8988T (cell line): ENCODE data around the gene NHS.

ENCODE experiments used
- DNase-seq: peaks from one replicate; pipeline ENCODE4 v3.0.0; 2011

NHS gene

DNA sequence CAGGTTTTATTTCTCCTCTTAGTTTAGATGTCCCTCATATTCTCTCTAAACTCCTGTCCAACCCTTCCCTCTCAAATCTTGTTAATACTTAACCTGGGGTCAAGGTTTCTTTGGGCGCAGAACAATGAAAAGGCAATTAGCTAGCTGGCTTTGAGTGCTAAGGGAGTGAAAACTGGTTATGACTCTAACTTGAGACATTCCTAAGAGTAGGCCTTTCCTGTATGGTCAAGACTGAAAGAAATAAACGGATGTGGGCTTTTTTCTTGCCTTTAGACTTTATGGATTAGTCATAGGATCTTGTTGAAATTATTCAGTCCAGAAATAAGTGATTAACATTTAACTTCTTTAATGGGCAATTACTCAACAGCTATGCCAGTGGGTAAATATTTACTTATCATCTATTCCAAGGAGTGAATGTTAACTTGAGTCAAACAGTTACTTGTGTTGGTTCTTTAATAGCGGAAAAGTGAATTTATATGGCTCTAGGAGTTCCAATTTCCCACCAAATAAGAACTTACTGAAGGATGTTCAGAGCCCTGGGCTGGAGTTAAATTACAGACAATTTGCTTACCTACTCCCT is 220.5 kb downstream of the NHS start:
- no peak for DNase-seq

- no peak for DNase-seq
Measured at GRCh38 chrX:17596061-17596460, 221.1 kb downstream of the NHS start.

GRCh38 chrX:17596546-17597205 is 221.7 kb downstream of the NHS start:
- no peak for DNase-seq

DNA sequence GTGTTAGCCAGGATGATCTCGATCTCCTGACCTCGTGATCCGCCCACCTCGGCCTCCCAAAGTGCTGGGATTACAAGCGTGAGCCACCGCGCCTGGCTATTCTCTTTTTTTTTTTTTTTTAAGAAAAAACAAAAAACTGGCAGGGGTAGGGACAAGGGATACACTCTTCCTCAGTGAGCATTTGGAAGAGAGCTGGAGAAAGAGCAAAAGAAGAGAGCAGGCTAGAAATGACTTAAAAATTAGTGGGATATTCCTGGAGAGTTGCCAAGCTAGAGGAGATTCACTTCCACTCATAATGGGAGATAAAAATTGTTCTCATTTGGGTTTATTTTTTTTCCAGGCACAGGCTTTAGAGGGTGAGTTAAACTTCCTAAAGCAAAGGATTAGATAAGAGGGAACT is 222.3 kb downstream of the NHS start:
- no peak for DNase-seq

GRCh38 chrX:17597836-17598439 is 222.9 kb downstream of the NHS start:
- DNase-seq: no peak

DNA sequence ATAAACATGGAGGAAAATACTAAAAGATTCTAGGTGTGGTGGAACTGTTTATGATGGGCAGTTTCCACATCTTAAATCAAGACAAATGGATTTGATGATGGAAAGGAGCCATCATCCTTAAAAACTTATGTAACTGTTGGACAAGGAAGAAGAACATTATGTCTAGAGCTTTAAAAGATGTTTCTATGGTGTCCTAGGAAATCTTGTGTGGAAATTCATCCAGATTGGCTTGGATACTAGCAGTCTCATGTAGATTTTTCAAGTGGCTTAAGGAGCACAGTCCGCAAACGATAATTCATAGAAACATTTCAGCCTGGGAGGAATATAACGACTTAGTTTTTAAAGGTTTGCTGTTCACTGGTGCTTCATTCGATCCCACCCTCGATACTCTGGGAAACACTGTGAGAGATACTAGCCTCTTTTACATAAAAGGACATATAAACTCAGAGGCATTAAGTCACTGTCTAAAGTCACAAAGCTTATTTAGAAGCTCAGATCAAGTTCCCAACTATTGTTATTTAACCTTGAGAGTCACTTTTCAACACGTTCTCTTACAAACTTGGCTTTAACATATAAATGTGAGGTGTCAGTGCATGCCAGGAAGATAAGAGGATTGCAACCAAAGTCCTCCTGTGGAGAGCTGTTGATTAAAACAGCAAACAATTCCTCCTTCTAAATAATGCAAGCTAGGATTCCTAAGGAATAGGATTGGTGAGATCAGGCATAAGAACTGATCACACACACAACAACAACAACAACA is 226.6 kb downstream of the NHS start:
- no peak for DNase-seq

GRCh38 chrX:17602245-17602644 is 227.2 kb downstream of the NHS start:
- DNase-seq: no peak

GRCh38 chrX:17603196-17603595 is 228.2 kb downstream of the NHS start:
- DNase-seq: no peak

DNA sequence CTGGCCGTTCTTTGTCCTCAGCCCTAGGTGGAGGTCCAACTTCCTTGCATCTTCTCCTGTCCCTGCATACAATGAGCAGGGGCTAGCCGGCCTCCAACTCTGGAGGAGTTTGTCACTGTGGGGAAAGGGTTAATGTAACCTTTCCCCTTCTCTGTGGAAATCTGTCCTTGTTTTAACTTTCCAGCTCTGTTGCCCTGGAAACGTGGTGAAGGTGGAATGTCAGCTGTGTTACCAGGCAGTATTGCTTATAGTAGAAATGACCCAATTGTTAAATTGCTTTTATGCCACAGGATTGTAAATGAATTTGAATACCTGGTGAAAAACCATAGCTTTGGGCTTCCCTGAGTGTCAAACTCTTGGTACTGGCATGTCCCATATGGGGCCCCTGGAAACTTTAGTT is 230.7 kb downstream of the NHS start:
- no peak for DNase-seq

- DNase-seq: no peak
Measured at GRCh38 chrX:17606231-17606630, 231.2 kb downstream of the NHS start.

- no peak for DNase-seq
Measured at GRCh38 chrX:17608888-17609287, 233.9 kb downstream of the NHS start.

GRCh38 chrX:17610788-17611187 is 235.8 kb downstream of the NHS start:
- DNase-seq: no peak

DNA sequence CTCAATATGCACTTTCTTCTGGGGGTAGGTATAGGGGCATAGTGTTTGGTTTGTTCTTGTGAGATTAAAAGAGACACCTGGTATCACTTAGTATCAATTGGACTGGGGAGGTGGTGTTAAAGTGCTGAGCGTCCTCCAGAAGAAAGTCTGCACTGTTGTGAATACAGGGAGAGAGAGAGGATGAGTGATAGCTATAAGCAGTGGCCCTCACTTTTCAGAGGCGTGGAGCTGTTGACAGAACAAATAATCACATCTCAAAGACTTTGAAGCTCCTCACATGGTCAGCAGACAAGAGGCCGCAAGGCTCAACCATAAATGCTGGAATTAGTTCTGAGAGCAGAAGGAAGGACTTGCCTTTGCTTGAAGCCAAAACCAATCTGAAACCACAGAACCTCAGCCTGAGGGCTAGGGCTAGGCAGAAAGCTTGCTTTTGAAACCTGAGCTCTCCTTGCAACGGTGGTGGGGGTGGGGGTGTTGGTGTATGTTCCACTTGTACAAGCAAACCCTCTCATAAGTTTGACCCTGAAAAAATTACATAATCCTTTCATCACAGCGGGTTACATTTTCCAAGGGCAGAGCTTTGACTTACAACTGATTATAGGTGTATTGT is 239.1 kb downstream of the NHS start:
- DNase-seq: no peak

- no peak for DNase-seq
Measured at GRCh38 chrX:17616936-17617335, 241.9 kb downstream of the NHS start.

GRCh38 chrX:17617806-17618205 is 242.8 kb downstream of the NHS start:
- no peak for DNase-seq

DNA sequence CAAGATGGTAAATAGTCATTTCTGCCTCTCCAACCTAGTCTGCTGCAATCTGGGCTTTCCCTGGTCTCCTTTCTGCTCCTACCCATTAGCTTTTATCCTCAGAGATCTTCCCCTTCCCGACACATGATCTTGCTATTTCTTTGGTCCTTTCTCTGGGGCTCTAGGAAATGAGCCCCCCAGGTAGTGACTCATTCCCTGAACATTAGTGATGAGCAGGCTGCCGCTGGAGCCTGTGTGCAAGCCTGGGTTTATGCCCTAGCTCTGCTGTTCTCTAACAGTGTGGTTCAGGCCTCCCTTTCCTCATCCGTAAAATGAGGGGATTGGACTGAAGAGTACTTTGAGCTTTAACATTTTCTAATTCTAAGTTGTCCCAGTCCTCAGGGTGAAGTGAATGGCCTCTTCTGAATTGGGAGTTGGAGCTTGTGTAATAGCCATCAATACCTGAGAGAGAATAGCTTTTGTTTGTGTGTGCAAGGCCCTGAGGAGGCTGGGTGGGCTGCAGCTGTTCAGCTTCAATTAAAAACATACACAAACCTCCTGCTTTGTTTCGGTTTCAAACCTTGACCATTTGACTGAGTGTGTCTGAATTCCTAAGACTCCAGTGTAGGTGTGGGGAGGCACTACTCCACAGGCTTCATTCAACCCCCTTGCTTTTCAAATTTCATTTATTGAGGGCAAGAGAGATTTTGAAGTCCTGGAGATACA is 246.7 kb downstream of the NHS start:
- DNase-seq: no peak

DNA sequence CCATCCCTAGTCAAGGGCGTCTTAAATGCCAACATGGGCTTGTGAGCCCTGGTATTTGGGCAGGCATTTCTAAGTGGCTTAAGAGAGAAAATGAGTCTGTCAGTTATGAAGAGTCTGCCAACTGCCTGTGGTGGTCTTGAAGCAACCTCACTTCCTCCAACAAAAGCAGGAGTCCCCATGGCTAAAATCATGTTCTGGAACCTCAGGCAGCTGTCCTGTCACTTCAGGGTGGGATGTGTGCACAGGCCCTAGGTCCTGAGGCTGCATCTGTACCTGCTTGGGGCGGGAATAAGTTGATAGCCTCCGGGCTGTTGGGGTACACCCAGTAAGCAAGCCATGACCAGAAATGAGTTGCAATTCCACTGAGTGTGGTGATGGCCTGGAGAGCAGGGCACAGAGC is 247.3 kb downstream of the NHS start:
- DNase-seq: no peak

DNA sequence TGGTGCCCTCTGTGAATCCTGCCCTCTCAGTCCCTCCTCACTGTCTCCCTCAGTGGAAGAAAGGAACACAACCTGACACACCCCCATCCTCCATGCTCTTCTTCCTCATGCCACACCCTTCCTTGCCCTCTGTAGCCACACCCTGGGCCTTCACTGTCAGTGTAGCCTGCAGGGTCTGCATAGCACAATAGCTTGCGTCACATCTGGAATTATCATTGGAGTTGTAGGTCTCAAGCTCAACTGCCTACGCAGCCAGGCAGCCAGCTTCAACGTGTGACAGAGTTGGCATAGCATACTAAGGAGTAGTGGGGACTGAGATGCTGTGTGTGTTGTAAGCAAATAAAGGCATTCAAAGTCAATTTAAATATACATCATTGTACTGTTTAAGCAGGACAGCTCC is 248.8 kb downstream of the NHS start:
- DNase-seq: no peak

- DNase-seq: no peak
Measured at GRCh38 chrX:17627026-17627425, 252.0 kb downstream of the NHS start.

GRCh38 chrX:17628976-17629375 is 254.0 kb downstream of the NHS start:
- no peak for DNase-seq

DNA sequence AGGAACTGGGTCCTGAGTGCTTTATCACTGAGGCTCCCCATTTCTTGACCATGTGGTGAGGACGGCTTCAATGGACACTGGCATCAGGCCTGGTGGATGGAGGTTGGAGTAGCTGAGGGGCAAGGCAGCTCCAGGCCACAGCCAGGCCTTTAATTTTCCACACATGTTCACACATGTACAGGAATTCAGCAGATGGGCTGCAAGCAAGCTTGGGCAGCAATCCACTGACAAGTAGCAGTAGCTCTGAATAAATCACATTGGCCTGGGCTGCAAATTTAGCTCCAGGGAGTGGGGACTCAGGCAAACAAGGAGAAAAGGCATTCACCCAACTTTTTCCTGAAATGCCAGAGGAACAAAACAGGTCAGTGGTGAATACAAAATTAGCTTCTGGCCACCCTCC is 254.5 kb downstream of the NHS start:
- DNase-seq: no peak

GRCh38 chrX:17631647-17632046 is 256.6 kb downstream of the NHS start:
- no peak for DNase-seq

- no peak for DNase-seq
Measured at GRCh38 chrX:17632942-17633341, 257.9 kb downstream of the NHS start.
